GM10266 (cell line): ENCODE measurements around the gene HOXB5.

ENCODE experiments used
- DNase-seq: peaks from one replicate; pipeline ENCODE4 v3.0.0; 2012; ENCODE audit errors: extremely low spot score
- TF ChIP-seq, protein P1 (sequence below): IDR thresholded peaks from 2 replicates; pipeline ENCODE4 v1.5.1; 2012; ENCODE audit warnings: mild to moderate bottlenecking, low read depth; ENCODE audit not compliant: control insufficient read depth, insufficient read depth; ENCODE audit errors: missing control alignments

Gene HOXB5

DNA sequence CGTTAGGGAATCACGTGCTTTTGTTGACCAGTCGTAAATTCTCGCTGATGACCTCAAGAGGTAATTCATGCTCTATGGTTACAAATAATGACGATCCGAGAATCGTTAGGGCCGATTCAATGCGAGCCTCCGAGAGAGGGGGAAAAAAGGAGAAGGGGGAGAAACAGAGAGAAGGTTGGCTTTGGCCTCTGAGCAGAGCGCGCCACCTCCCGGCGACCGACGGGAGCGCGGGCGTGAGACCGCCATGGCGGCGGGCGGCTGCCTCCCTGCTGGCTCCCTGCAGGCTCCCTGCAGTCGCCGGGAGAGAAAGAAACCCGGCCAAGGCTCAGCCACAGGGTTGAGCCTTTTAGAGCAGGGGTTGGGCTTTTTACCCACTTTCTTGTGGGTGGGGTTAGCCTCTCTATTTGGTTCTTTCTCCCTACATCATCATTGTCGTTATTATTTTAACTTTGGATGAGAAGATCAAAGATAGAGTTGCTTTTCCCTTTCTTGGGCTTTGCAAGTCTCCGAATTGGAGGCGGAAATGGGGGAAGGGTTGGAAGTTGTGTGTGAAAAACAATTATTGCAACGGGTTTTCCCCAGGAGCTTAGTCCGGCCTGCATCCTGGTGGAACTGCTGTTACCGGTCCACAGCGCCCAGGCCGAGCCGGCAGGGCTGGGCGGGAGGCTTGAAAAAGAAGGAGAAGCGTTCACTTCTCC is 410 bp upstream of the HOXB5 start:
- peak; percentile 93 for DNase-seq
- TF ChIP-seq, protein P1, sequence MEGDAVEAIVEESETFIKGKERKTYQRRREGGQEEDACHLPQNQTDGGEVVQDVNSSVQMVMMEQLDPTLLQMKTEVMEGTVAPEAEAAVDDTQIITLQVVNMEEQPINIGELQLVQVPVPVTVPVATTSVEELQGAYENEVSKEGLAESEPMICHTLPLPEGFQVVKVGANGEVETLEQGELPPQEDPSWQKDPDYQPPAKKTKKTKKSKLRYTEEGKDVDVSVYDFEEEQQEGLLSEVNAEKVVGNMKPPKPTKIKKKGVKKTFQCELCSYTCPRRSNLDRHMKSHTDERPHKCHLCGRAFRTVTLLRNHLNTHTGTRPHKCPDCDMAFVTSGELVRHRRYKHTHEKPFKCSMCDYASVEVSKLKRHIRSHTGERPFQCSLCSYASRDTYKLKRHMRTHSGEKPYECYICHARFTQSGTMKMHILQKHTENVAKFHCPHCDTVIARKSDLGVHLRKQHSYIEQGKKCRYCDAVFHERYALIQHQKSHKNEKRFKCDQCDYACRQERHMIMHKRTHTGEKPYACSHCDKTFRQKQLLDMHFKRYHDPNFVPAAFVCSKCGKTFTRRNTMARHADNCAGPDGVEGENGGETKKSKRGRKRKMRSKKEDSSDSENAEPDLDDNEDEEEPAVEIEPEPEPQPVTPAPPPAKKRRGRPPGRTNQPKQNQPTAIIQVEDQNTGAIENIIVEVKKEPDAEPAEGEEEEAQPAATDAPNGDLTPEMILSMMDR: peak; percentile 96

- TF ChIP-seq, protein P1: no peak
- no peak for DNase-seq
Observed at GRCh38 chr17:48592577-48592976, 1.0 kb downstream of the HOXB5 start.

- no peak for DNase-seq
- TF ChIP-seq, protein P1: no peak
Observed at GRCh38 chr17:48592057-48592514, 1.5 kb downstream of the HOXB5 start.

DNA sequence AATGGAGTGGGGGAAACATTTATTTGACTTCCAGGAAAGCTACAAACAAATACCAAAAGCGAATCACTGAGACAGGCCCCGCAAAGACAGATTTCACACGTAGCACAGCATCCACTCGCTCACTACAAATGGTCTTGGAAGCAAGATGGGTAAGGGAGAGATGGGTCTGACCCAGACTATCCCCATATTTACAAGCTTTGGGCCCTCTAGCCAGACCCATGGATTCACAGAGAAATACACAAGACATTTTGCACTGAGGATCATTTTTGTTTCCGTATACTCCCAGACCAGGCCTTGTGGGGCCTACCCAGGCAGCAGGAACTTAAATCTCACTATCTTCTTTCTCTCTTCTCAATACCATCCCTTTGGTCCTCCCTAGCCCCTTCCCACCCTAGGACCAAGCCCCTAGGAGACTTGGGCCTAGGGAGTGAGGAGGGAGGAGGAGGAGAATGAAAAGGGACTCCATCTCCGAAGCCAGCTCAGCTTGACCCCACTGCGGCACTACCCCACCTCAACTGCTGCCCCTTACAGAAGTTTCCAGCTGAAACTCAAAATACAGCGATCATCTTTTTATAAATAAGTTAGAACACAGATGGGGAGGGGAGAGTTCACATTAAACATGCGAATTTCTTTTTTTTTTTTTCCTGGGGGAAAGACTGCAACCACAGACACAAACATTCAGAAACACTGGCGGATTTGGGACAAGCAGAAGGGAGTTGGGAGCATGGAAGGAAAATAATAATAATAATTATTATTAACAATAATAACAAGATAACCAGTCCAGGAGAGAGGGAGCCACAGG is 2.1 kb downstream of the HOXB5 start:
- TF ChIP-seq, protein P1: no peak
- DNase-seq: no peak

- TF ChIP-seq, protein P1: no peak
- DNase-seq: no peak
Observed at GRCh38 chr17:48590607-48591161, 2.9 kb downstream of the HOXB5 start.

DNA sequence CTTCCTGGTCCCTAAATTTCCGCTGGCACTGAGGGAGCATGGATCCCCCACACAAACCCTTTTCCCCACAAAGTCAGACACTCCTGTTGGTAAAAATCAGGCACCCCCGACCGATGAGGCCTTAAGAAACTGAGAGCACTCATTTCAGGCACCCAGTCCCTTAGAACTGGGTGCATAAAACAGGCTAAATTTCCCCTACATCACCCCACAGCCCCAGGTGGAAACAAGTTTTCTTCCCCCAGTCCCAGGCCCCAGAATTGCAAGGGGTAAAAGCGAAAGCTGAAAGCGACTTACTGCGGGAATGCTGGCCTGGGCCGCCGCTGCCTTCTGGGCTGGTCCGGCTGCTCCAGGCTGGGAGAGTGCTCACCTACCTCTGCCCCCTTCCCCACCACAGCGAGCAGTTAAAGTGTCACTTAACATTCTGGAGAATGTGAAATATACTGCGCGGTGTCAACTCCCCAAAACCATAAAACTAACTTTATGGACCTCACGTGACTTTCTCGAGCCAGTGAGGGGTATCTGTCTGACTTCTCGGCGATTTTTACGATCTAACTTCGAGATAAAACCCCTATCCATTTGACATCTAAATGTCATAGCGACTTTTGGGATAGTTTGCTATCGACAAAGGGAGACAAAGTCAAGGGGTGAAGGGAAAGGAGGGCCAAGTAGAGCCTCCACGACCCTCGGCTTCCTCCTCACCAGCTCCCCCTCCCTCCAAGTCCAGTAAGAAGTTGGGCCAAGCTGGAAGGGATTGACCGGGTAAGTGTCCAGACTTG is 3.6 kb downstream of the HOXB5 start, which contains the start of gene HOXB3:
TSS of gene HOXB3 (minus strand) at position 411 of the 776 bp plus-strand sequence. CDS start 37,767 bp downstream, outside the sequence.
- no peak for DNase-seq
- TF ChIP-seq, protein P1: no peak
